HEK293T (cell line): ENCODE measurements around the gene PCTP.

ENCODE experiments used
- ARNT ChIP-seq: fragments of 450-650 bp; IDR thresholded peaks from 2 replicates; pipeline ENCODE4 v1.6.1; 2017; ENCODE audit warnings: mild to moderate bottlenecking
- BHLHE40 ChIP-seq: fragments of 450-650 bp; IDR thresholded peaks from 2 replicates; pipeline ENCODE4 v1.6.1; 2016; ENCODE audit warnings: mild to moderate bottlenecking, moderate library complexity, borderline replicate concordance
- CTBP1 ChIP-seq: fragments of 450-650 bp; IDR thresholded peaks from 2 replicates; pipeline ENCODE4 v1.6.1; 2016; ENCODE audit warnings: borderline replicate concordance
- ELF4 ChIP-seq: fragments of 450-650 bp; IDR thresholded peaks from 2 replicates; pipeline ENCODE4 v1.6.1; 2017; ENCODE audit warnings: antibody characterized with exemption
- FOXA1 ChIP-seq: fragments of 450-650 bp; IDR thresholded peaks from 2 replicates; pipeline ENCODE4 v1.6.1; 2016; ENCODE audit warnings: mild to moderate bottlenecking
- FOXK2 ChIP-seq: fragments of 450-650 bp; IDR thresholded peaks from 2 replicates; pipeline ENCODE4 v1.6.1; 2016; ENCODE audit warnings: mild to moderate bottlenecking
- FOXM1 ChIP-seq: fragments of 450-650 bp; IDR thresholded peaks from 2 replicates; pipeline ENCODE4 v1.6.1; 2017; ENCODE audit warnings: mild to moderate bottlenecking, borderline replicate concordance
- HDGF ChIP-seq: fragments of 450-650 bp; IDR thresholded peaks from 2 replicates; pipeline ENCODE4 v1.6.1; 2017; ENCODE audit warnings: antibody characterized with exemption, borderline replicate concordance
- LEF1 ChIP-seq: fragments of 450-650 bp; IDR thresholded peaks from 2 replicates; pipeline ENCODE4 v1.6.1; 2017; ENCODE audit warnings: mild to moderate bottlenecking, borderline replicate concordance
- SP1 ChIP-seq: fragments of 450-650 bp; IDR thresholded peaks from 2 replicates; pipeline ENCODE4 v1.6.1; 2017
- SUZ12 ChIP-seq: fragments of 450-650 bp; IDR thresholded peaks from 2 replicates; pipeline ENCODE4 v1.6.1; 2016; ENCODE audit warnings: mild to moderate bottlenecking
- TARDBP ChIP-seq: fragments of 450-650 bp; IDR thresholded peaks from 2 replicates; pipeline ENCODE4 v1.6.1; 2016
- TF ChIP-seq, protein P1 (sequence below): fragments of 450-650 bp; IDR thresholded peaks from 2 replicates; pipeline ENCODE4 v1.6.1; 2016

DNA sequence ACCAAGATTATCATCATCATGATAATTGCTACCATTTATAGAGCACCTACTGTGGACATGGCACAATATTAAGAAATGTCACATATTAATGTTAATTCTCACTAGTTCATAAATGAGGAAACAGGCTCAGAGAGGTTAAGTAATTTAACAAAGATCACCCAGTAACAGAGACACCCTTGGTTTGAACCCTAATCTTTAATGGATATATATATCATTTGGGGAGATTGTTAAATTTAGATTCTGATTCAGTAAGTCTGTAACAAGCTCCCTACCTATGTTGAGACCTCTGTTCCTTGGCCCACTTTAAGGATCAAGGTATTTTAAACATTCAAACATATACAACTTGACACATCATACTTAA is 27.4 kb upstream of the PCTP start:
- TF ChIP-seq, protein P1, sequence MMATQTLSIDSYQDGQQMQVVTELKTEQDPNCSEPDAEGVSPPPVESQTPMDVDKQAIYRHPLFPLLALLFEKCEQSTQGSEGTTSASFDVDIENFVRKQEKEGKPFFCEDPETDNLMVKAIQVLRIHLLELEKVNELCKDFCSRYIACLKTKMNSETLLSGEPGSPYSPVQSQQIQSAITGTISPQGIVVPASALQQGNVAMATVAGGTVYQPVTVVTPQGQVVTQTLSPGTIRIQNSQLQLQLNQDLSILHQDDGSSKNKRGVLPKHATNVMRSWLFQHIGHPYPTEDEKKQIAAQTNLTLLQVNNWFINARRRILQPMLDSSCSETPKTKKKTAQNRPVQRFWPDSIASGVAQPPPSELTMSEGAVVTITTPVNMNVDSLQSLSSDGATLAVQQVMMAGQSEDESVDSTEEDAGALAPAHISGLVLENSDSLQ: no peak
- no peak for TF ChIP-seq ARNT
- no peak for TF ChIP-seq FOXM1
- no peak for TF ChIP-seq LEF1
- no peak for TF ChIP-seq CTBP1
- no peak for TF ChIP-seq SUZ12
- TF ChIP-seq FOXA1: no peak
- no peak for TF ChIP-seq BHLHE40
- TF ChIP-seq HDGF: no peak
- no peak for TF ChIP-seq ELF4
- TF ChIP-seq FOXK2: no peak
- TF ChIP-seq TARDBP: no peak
- TF ChIP-seq SP1: no peak
